Urothelium cell line (cell line): ENCODE results near the gene PARVG.

ENCODE experiments used
- DNase-seq: peaks from one replicate; pipeline ENCODE4 v3.0.0; 2011; ENCODE audit warnings: low spot score, mixed read lengths
- FAIRE-seq: peaks from 2 replicates; lab custom pipeline; 2011; peaks lifted over from hg19 to GRCh38; lab: Jason Lieb, UNC

PARVG gene

GRCh38 chr22:44179196-44179988, 1.3 kb upstream of the PARVG start:
- DNase-seq, result no peak
- no peak for FAIRE-seq

GRCh38 chr22:44179989-44180705, 578 bp upstream of the PARVG start:
- DNase-seq (no peak), FAIRE-seq (no peak)

GRCh38 chr22:44181033-44181911, 547 bp downstream of the PARVG start:
- no peak for FAIRE-seq
- peak; percentile 70 for DNase-seq

GRCh38 chr22:44181912-44182587, 1.3 kb downstream of the PARVG start:
- DNase-seq (peak; percentile 23), FAIRE-seq (no peak)

- FAIRE-seq, result peak; percentile 17
These were observed 2.0 kb downstream of the PARVG start for GRCh38 chr22:44182588-44183286.

GRCh38 chr22:44183287-44183588, 2.5 kb downstream of the PARVG start:
- DNase-seq (no peak), FAIRE-seq (no peak)

More at GRCh38 chr22:44182588-44183286, 2.0 kb downstream of the PARVG start:
- no peak for DNase-seq

- DNase-seq, result peak; percentile 34
- no peak for FAIRE-seq
These were observed 3.3 kb downstream of the PARVG start for GRCh38 chr22:44184006-44184405.

- FAIRE-seq, result no peak
These were observed 4.8 kb downstream of the PARVG start for GRCh38 chr22:44185237-44186120.

GRCh38 chr22:44186121-44186510, 5.4 kb downstream of the PARVG start:
- DNase-seq, result no peak

More at GRCh38 chr22:44185237-44186120, 4.8 kb downstream of the PARVG start:
- no peak for DNase-seq

GRCh38 chr22:44186737-44187136, 6.0 kb downstream of the PARVG start:
- peak; percentile 27 for FAIRE-seq
- no peak for DNase-seq

More at GRCh38 chr22:44186121-44186510, 5.4 kb downstream of the PARVG start:
- FAIRE-seq, result no peak

- FAIRE-seq, result peak; percentile 17
These were observed 7.0 kb downstream of the PARVG start for GRCh38 chr22:44187652-44188230.

GRCh38 chr22:44188316-44188715, 7.6 kb downstream of the PARVG start:
- FAIRE-seq (no peak), DNase-seq (no peak)

More at GRCh38 chr22:44187652-44188230, 7.0 kb downstream of the PARVG start:
- DNase-seq, result no peak

GRCh38 chr22:44188986-44189630, 8.4 kb downstream of the PARVG start:
- no peak for DNase-seq
- FAIRE-seq, result no peak

GRCh38 chr22:44190381-44190976, 9.8 kb downstream of the PARVG start:
- FAIRE-seq (no peak), DNase-seq (no peak)

- DNase-seq (peak; percentile 53), FAIRE-seq (no peak)
These were observed 10.3 kb downstream of the PARVG start for GRCh38 chr22:44191036-44191454.

- FAIRE-seq (peak; percentile 93), DNase-seq (peak; percentile 30)
These were observed 11.5 kb downstream of the PARVG start for GRCh38 chr22:44192098-44192815.
